Measurements from ENCODE around the gene PHF21B. TPM values are rescaled to one million over a fixed set of nuclear protein-coding genes. Genes with fewer than 3 reads are reported as not detected.

The PHF21B gene
- polyA plus RNA-seq, 4 donors: 3.5 to 6.0 (median 4.9) TPM

- no peak for DNase-seq (ENCODE audit: low read depth in 4 of 4, low spot score in 3 of 4)
Observed at GRCh38 chr22:45019861-45020655, 10.3 kb upstream of the PHF21B start.

- no peak for DNase-seq (ENCODE audit: low read depth in 4 of 4, low spot score in 3 of 4)
Observed at GRCh38 chr22:45014654-45015053, 4.8 kb upstream of the PHF21B start.

GRCh38 chr22:45013138-45013537, 3.3 kb upstream of the PHF21B start:
- DNase-seq (ENCODE audit: low read depth in 4 of 4, low spot score in 3 of 4): no peak

DNA sequence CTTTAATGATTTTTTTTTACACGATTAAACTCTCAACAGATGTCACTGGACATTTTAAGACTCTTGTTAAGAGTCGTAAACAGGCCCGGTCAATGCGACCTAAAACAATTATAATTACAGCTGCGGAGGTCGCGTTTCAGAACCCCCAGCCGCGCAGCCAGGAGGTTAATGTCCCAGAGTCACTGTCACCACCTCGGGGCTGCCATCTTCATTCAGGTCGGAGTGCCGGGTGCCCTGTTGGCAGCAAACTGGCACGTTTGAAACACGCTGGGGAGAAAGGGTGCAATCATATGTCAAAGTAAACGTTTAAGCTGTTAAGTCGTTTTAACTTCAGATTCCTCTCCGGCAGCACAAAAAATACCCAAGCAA, 711 bp upstream of the PHF21B start:
- no peak for DNase-seq (ENCODE audit: low read depth in 4 of 4, low spot score in 3 of 4)

GRCh38 chr22:45008751-45009605, 827 bp downstream of the PHF21B start:
- peak in 1 of 4 donors; percentile 7 for DNase-seq (ENCODE audit: low read depth in 4 of 4, low spot score in 3 of 4)

DNA sequence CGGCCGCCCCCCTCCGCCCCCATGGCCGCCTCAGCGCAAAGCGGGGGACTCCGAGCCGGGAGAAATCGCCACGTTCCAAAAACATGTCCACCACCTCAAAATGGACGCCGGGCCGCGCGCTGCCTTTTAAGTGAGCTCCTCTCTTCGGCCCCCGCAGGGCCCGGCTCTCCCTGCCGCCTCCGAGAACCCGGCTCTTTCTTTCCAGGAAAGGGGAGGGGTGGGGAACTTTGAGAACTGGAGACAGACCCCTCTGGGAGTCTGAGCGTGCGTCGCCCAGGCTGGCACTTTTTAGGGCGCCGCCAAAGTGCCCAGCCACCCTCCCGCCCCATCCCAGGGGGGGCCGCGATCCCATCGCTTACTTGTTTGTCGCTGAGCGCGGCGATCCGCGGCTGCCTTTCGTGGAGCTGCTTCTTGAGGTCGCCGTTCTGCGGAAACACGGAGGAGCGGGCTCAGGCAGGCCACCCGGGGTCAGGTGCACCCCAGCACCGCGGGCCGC, 1.6 kb downstream of the PHF21B start:
- peak in 1 of 4 donors; percentile 19 for DNase-seq (ENCODE audit: low read depth in 4 of 4, low spot score in 3 of 4)

- peak in 3 of 4 donors; percentile 67 to 68 (median 67) for DNase-seq (ENCODE audit: low read depth in 4 of 4, low spot score in 3 of 4)
Observed at GRCh38 chr22:45007391-45008185, 2.2 kb downstream of the PHF21B start.

DNA sequence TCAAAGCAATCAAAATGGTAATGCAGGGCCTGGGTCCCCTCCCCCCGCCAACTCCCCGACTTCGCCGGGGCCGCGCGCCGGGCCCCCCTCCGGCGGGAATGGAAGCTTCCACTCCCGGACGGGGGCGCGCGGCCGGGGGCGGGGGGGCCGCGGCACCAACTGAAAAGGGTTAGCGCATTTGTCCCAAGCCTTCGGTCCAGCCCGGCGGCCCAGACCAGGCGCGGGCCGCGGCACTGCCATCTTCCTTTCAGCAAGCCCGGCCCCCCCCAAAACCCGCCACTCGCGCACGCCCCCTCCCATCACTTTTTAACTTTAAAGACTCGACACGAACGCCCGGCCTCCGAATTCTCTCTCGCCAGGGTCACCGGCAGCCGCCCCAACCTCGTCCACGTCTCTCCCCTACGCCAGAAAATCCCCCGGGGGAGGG, 2.8 kb downstream of the PHF21B start:
- DNase-seq (ENCODE audit: low read depth in 4 of 4, low spot score in 3 of 4): peak in 3 of 4 donors; percentile 45 to 56 (median 53)

DNA sequence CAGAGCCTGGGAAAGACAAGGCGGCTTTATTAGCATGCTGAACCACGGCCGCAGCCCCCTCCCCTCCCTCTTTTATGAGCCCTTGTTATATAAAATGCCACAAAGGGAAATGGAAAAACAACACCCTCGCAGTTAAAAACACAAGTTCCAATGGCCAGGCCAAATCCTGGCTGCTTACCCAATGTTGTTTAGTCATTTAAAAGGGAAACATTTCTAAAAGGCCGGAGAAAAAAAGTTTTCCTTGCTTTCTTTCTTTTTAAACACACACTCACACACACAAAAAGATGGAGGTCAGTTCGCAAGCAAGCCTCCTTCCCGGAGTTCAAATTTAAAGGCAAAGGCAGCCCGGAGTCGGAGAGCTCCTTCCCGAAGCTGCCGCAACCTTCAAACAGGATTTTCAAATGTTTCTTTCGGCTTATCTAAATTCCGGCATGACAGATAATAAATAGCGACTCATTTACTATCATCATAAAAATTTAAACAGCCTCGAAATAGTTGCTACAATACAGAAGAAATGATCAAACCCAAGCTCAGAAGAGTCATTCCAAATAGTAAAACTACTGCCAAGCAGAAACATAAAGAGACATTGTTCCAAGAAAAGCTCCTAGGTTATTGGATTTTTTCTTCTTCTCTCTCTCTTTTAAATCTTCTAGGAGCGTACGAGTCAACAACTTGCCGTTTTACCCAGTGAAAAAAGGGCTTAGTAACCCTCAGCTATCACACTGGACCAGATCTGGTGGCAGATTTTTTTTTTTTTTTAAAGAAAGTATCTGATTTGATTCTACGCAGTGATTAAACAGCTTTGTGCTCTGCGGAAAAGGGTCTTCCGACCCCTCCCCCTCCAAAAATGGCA, 3.5 kb downstream of the PHF21B start:
- DNase-seq (ENCODE audit: low read depth in 4 of 4, low spot score in 3 of 4): peak in 2 of 4 donors; percentile 29 to 30

- no peak for DNase-seq (ENCODE audit: low read depth in 4 of 4, low spot score in 3 of 4)
Observed at GRCh38 chr22:45001653-45002052, 8.2 kb downstream of the PHF21B start.

DNA sequence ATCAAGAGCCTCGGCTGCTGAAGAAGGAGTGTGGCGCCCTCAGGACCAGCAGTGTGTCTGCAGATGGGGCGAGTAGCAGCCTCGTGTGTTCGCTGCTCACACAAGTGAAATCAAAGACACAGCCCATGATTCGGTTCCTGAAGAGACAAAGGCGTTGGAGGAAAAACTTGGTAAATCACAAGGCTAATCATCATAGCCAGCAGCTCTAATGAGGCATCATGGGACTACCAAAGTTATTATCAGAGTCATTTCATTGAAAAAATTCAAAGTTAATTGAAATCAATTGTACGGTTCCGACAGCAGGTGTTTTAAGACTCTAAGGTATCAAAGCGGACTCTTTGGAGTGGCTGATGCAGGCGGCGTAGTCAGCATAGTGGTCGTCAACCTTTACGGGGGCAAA, 9.5 kb downstream of the PHF21B start:
- DNase-seq (ENCODE audit: low read depth in 4 of 4, low spot score in 3 of 4): no peak

DNA sequence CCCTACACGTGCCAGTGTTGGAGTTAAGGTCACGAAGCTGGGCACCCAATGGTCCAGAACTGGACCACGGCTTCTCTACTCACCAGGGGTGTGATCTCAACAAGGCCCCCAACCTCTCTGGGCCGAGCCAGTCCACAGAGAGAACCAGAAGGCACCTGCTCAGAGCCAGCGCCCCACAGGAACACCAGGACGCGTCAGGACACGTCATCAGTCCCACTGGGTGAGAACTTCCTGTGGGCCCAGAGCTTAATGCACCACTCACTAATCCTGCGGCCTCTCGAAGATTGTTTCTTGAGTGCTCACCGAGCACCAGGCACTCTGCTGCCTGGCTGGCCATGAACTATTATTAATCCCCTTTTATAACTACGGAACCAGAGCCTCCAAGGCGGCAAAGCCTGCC, 10.1 kb downstream of the PHF21B start:
- no peak for DNase-seq (ENCODE audit: low read depth in 4 of 4, low spot score in 3 of 4)

GRCh38 chr22:44999231-44999630, 10.6 kb downstream of the PHF21B start:
- no peak for DNase-seq (ENCODE audit: low read depth in 4 of 4, low spot score in 3 of 4)

GRCh38 chr22:44998296-44998695, 11.5 kb downstream of the PHF21B start:
- DNase-seq (ENCODE audit: low read depth in 4 of 4, low spot score in 3 of 4): no peak

- no peak for DNase-seq (ENCODE audit: low read depth in 4 of 4, low spot score in 3 of 4)
Observed at GRCh38 chr22:44997060-44997459, 12.7 kb downstream of the PHF21B start.

DNA sequence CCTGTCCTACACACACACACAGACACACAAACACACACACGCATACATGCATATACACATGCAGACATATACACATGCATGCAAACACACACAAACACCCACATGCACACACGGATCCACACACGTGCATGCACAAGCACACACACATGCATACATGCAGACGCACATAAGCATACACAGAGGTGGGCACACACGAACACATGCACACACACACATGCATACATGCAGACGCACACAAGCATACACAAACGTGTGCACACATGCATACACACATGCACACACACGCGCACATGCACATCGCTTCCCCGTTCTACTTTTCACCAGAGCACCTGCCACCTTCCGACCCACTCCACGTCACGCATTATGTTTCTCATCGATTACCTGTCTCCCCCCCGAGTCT, 13.2 kb downstream of the PHF21B start:
- DNase-seq (ENCODE audit: low read depth in 4 of 4, low spot score in 3 of 4): no peak

- DNase-seq (ENCODE audit: low read depth in 4 of 4, low spot score in 3 of 4): no peak
Observed at GRCh38 chr22:44996120-44996519, 13.7 kb downstream of the PHF21B start.

- DNase-seq (ENCODE audit: low read depth in 4 of 4, low spot score in 3 of 4): no peak
Observed at GRCh38 chr22:44995715-44996114, 14.1 kb downstream of the PHF21B start.

DNA sequence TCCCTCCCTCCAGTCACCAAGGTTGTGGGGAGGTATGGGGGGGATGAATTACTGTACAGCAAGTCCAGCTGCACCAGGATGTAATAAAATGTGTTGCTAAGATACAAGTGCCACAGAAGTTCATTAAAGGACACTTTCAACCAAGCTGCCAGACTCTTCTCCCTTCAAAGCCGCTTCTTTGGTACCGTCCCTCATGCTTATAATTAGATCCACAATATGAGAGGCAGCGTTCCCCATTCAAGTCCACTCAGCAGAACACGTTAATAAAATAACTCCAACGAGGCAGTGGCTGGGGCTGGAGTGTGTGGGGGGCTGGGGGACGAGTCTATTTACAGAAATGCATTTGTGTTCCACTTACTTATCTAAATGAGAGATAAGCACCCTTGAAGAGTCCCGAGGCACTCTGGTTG, 14.7 kb downstream of the PHF21B start:
- peak in 2 of 4 donors; percentile 31 to 45 for DNase-seq (ENCODE audit: low read depth in 4 of 4, low spot score in 3 of 4)

All from right renal pelvis (tissue), 4 donors.